HepG2 (cell line): ENCODE data around the gene TPSAB1. TPM values are rescaled to one million over a fixed set of nuclear protein-coding genes. Genes with fewer than 3 reads are reported as not detected.

Experiments used
- ATAC-seq: fragments of 200-7000 bp; cut with Tn5 transposase; 3 replicates; pipeline ENCODE4 v1.9.1; 2020; ENCODE audit warnings: mild to moderate bottlenecking, moderate library complexity
- BruUV-seq: library from RNA; stranded (reverse); fragments of 400-500 nt; replicated peaks from 2 replicates; lab custom pipeline; 2021; lab: Mats Ljungman, UMichigan
- CTCF ChIA-PET: fragments of 300-600 bp; formaldehyde crosslinking; extraction: SDS; loops from one replicate; lab custom pipeline; 2021; ENCODE audit warnings: low total read pairs, inconsistent platforms, low intra/inter-chr PET ratio; lab: Yijun Ruan, JAX
- POLR2A ChIA-PET: fragments of 350-600 bp; sonication (Branson Sonifier 250); formaldehyde crosslinking; loops from one replicate; lab custom pipeline; 2020; ENCODE audit warnings: antibody characterized with exemption, inconsistent platforms; lab: Yijun Ruan, JAX
- DNase-seq: peaks from one replicate; pipeline ENCODE4 v3.0.0-alpha.2; 2015; ENCODE audit warnings: low spot score
- FAIRE-seq: peaks from 3 replicates; lab custom pipeline; 2011; peaks lifted over from hg19 to GRCh38; lab: Jason Lieb, UNC
- H2AFZ ChIP-seq: one replicate; pipeline ENCODE4 v1.6.1; 2011; ENCODE audit warnings: low read length, inconsistent platforms
- H3K27ac ChIP-seq: fragments of 300-600 bp; 3 replicates; pipeline ENCODE4 v1.8.0; 2011; ENCODE audit warnings: mixed run types, mild to moderate bottlenecking, mixed read lengths, low read length, inconsistent platforms; ENCODE audit not compliant: insufficient read depth; ENCODE audit errors: extremely low read length
- H3K27me3 ChIP-seq, 2 experiments: fragments of 200-600 bp in 1 of 2; 2 replicates in 1 of 2; 3 replicates in 1 of 2; pipeline versions ENCODE4 v1.6.0 to v1.8.0; 2011; ENCODE audit warnings: low read length in 2 of 2, mild to moderate bottlenecking in 2 of 2, moderate library complexity in 2 of 2, inconsistent platforms in 1 of 2; ENCODE audit not compliant: insufficient read depth in 2 of 2, control insufficient read depth in 1 of 2
- H3K36me3 ChIP-seq, 2 experiments: fragments of 200-600 bp in 1 of 2; replicated peaks in 1 of 2; 2 replicates in 1 of 2; 3 replicates in 1 of 2; pipeline versions ENCODE4 v1.5.1 to v1.8.0; 2011; ENCODE audit warnings: low read length in 2 of 2, inconsistent platforms in 1 of 2; ENCODE audit not compliant: insufficient read depth in 2 of 2, control insufficient read depth in 1 of 2
- H3K4me1 ChIP-seq: 2 replicates; pipeline ENCODE4 v1.5.1; 2012; ENCODE audit warnings: low read length, inconsistent platforms; ENCODE audit not compliant: insufficient read depth
- H3K4me2 ChIP-seq: 2 replicates; pipeline ENCODE4 v1.6.0; 2011; ENCODE audit warnings: low read depth, low read length, inconsistent platforms
- H3K4me3 ChIP-seq, 3 experiments: fragments of 200-600 bp in 1 of 3; sonication (generic), shearing (Covaris generic) in 1 of 3; replicated peaks in 1 of 3; 2 replicates each; pipeline ENCODE4 v1.5.1; 2011 to 2016; ENCODE audit warnings: low read length in 3 of 3, inconsistent platforms in 2 of 3, low read depth in 2 of 3, mild to moderate bottlenecking in 2 of 3, control low read depth in 1 of 3, mixed read lengths in 1 of 3; ENCODE audit not compliant: insufficient read depth in 1 of 3
- H3K79me2 ChIP-seq: one replicate; pipeline ENCODE4 v1.6.1; 2011; ENCODE audit warnings: low read length, inconsistent platforms; ENCODE audit not compliant: insufficient read depth
- H3K9ac ChIP-seq: 2 replicates; pipeline ENCODE4 v1.6.0; 2011; ENCODE audit warnings: mild to moderate bottlenecking, low read depth, low read length, inconsistent platforms; ENCODE audit not compliant: insufficient read depth
- H3K9me3 ChIP-seq: 2 replicates; pipeline ENCODE4 v1.5.1; 2012; ENCODE audit warnings: mild to moderate bottlenecking, low read length
- H4K20me1 ChIP-seq: 2 replicates; pipeline ENCODE4 v1.6.0; 2011; ENCODE audit warnings: inconsistent platforms, mild to moderate bottlenecking, low read length, moderate library complexity; ENCODE audit not compliant: insufficient read depth
- AGO2 ChIP-seq: fragments of 200-400 bp; formaldehyde crosslinking; optimal IDR thresholded peaks from 2 replicates; pipeline ENCODE3; 2017; ENCODE audit warnings: mild to moderate bottlenecking, low read depth, low read length, moderate library complexity
- HDAC1 ChIP-seq: sonication (generic); formaldehyde crosslinking; IDR thresholded peaks from 2 replicates; pipeline ENCODE4 v1.5.1; 2020; ENCODE audit warnings: mild to moderate bottlenecking, missing genetic modification reagents
- HOXD1 ChIP-seq: sonication (generic); formaldehyde crosslinking; IDR thresholded peaks from 2 replicates; pipeline ENCODE4 v1.5.0; 2020; ENCODE audit warnings: missing genetic modification reagents
- NRL ChIP-seq: sonication (generic); formaldehyde crosslinking; IDR thresholded peaks from 2 replicates; pipeline ENCODE4 v1.5.0; 2020; ENCODE audit warnings: missing genetic modification reagents, mild to moderate bottlenecking, moderate library complexity, borderline replicate concordance
- SCMH1 ChIP-seq: sonication (generic); formaldehyde crosslinking; IDR thresholded peaks from 2 replicates; pipeline ENCODE4 v1.9.0; 2021; ENCODE audit warnings: missing genetic modification reagents, mild to moderate bottlenecking, borderline replicate concordance
- SIX4 ChIP-seq: sonication (generic); formaldehyde crosslinking; IDR thresholded peaks from 2 replicates; pipeline ENCODE4 v1.4.0; 2020; ENCODE audit warnings: missing genetic modification reagents
- SRSF9 ChIP-seq: fragments of 200-400 bp; formaldehyde crosslinking; IDR thresholded peaks from 2 replicates; pipeline ENCODE4 v1.6.1; 2018; ENCODE audit warnings: borderline replicate concordance, mild to moderate bottlenecking, low read depth, low read length; ENCODE audit not compliant: insufficient read depth, poor library complexity, severe bottlenecking
- TAF1 ChIP-seq: sonication (generic); formaldehyde crosslinking; IDR thresholded peaks from 2 replicates; pipeline ENCODE4 v1.4.0; 2020; ENCODE audit warnings: missing genetic modification reagents
- TP53 ChIP-seq: sonication (generic); formaldehyde crosslinking; conservative IDR thresholded peaks from 2 replicates; pipeline ENCODE4 v1.4.0; 2020; ENCODE audit warnings: missing genetic modification reagents
- ZBTB3 ChIP-seq: sonication (generic); formaldehyde crosslinking; IDR thresholded peaks from 2 replicates; pipeline ENCODE4 v1.4.0; 2020; ENCODE audit warnings: low read depth, mild to moderate bottlenecking, moderate library complexity, missing genetic modification reagents, borderline replicate concordance
- ZNF552 ChIP-seq: sonication (generic); formaldehyde crosslinking; IDR thresholded peaks from 2 replicates; pipeline ENCODE4 v1.9.0; 2022; ENCODE audit warnings: missing genetic modification reagents, mild to moderate bottlenecking, borderline replicate concordance
- ZSCAN12 ChIP-seq: sonication (generic); formaldehyde crosslinking; IDR thresholded peaks from 2 replicates; pipeline ENCODE4 v1.9.0; 2021; ENCODE audit warnings: mild to moderate bottlenecking, missing genetic modification reagents
- WGBS: methylation state at CpG from one replicate; pipeline ENCODE4 v1.1.6; 2017; ENCODE audit warnings: low lambda C conversion rate; 5-methylcytosine and 5-hydroxymethylcytosine counted together
- in situ Hi-C: cut with HindIII; loops from 2 replicates; pipeline ENCODE4 v1.10.0; 2017; ENCODE audit warnings: low pct_unique_long_range_greater_than_20kb; ENCODE audit not compliant: extremely low pct_ligation_motif_present
- intact Hi-C: fragments of 100-400 bp; cut with micrococcal nuclease; formaldehyde crosslinking; loops from one replicate; pipeline ENCODE4 v1.10.0; 2022; ENCODE audit not compliant: unreplicated experiment
- polyA plus RNA-seq, 8 experiments: library from polyadenylated mRNA; depleted of rRNA in 3 of 8; stranded (reverse) in 7 of 8; unstranded in 1 of 8; fragments of >200 nt; fragmentation: Illumina TruSeq in 4 of 8; extraction: Trizol in 4 of 8; gene quantifications; 2 replicates each; pipeline versions ENCODE4 v1.2.1 to v1.2.3, GENCODE V29; 2011 to 2016; ENCODE audit warnings: low read depth in 4 of 8, missing spikeins in 1 of 8, mixed read lengths in 1 of 8; ENCODE audit not compliant: insufficient read depth in 1 of 8
- total RNA-seq, 5 experiments: library from RNA; depleted of rRNA; stranded (reverse); fragments of >200 nt; fragmentation: Illumina TruSeq; extraction: Trizol; gene quantifications; 2 replicates each; pipeline ENCODE4 v1.2.3, GENCODE V29; 2016; ENCODE audit warnings: low read depth in 1 of 5
- TF ChIP-seq, protein P1 (sequence below): sonication (generic); formaldehyde crosslinking; IDR thresholded peaks from 2 replicates; pipeline ENCODE4 v1.4.0; 2020; ENCODE audit warnings: low read depth, mild to moderate bottlenecking, missing genetic modification reagents

TPSAB1 gene
- total and polyA plus RNA-seq, 2 of the 13 experiments (the other 11 are each of a cell fraction or from before 2014, with no cell fraction given): 0.12 TPM; not detected in 1

DNA sequence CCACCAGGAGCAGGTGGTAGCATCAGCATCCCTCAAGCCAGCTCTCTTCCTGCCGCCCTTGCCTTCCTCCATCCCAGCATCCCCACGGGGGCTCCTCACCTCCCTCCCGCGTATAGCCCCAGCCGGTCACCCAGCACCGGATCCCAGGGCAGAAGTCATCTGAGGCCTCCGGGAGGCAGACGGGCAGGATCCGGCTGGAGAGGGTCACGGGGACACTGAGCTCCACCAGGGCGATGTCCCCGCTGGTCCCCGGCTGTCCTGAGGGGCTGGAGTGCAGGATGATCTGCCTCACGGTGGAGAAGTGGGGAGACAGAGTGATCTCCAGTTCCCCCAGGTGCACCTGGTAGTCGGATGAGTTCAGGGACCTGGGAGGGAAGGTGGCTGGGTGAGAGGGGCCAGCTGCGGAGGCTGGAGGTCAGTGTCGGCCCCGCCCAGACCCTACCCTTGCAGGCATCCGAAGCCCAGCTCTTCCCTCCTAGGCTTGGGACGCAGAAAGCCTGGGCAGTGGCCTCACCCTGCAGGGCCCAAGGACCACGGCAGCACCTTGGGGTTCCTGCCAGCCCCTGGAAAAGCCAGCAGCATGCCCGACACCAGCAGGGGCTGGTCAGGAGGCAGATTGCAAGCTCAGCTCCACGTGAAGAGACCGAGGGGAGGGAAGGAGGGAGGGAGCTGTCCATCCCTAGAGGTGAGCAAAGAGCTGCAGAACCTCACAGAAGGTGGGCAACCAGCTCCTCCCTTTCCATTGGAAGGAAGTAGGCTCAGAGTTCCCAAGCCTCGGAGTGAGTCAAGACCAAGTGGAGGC is 17.8 kb upstream of the TPSAB1 start:
- Histone ChIP-seq H3K4me3 (no peak overlapping the region), H3K79me2 (no peaks in the 10 kb centered on the region), H4K20me1 (no peaks in the 10 kb centered on the region), H2AFZ (no peak overlapping the region), H3K27me3 (peaks cover 10 to 44% of the 10 kb centered on the region in 2 experiments; a peak in 4 of 5 replicates), H3K36me3 (no peaks in the 10 kb centered on the region; a peak in 1 of 5 replicates), H3K27ac (no peak overlapping the region), H3K4me2 (no peak overlapping the region), H3K9me3 (no peaks in the 10 kb centered on the region), H3K4me1 (peaks cover 10% of the 10 kb centered on the region), H3K9ac (no peak overlapping the region)
- ATAC-seq: no peak
- ChIA-PET CTCF (no interaction called here), POLR2A (no interaction called here)
- WGBS: 17% methylated on average over 5 of the region's 25 CpGs
- no TSS peak for BruUV-seq
- no peak for FAIRE-seq
- in situ Hi-C loops: loop anchor here (25.0 kb wide), 1 partner anchor 410 kb away; the partner anchor contains the start of gene GNG13
- DNase-seq: no peak
- no peak for TF ChIP-seq TAF1 (CRISPR knock-in tag)
- TF ChIP-seq AGO2: peak; percentile 45
- TF ChIP-seq SCMH1 (CRISPR knock-in tag): no peak
- intact Hi-C loops: no loop called here

DNA sequence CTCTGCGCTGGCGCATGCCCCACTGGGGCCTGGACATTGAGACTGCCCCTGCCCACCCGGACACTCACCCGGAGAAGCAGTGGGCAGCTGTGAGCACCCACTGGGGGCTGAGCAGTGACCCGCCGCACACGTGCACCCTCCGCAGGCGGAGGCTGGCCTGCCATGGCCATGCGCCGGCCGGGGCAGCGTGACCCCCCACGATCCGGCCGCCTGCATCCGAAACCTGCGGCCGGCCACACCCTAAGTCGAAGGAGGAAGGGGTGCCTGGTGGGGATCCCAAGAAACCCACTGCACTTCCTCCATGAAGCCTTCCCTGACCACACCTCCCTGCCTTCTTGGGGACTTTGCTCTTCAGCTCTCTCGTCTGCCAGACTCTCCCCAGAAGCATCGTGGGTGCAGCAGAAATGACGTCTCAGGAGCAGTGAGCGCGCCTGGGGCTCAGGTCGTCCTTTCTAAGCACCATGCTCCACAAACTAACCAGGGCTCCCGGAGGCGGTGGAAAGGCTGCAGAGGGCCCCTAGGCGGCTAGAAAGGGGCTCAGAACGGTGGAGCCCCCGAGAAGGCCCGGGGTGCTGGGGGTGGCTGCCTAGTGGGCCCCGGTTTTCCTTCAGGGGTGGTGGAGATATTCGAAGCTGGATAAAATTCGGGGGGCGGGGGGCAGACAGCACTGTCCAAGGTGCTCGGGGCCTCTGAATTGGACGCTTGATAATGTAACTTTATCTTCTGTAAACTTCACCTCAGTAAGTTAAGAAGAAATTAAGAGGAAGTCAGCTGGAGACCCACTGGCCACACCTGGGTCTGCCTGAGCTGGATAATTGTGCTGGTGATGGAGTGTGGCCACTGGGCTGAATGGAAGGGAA is 16.9 kb upstream of the TPSAB1 start:
- Histone ChIP-seq H4K20me1 (no peaks in the 10 kb centered on the region), H3K9ac (no peak overlapping the region), H3K9me3 (no peaks in the 10 kb centered on the region), H3K36me3 (no peaks in the 10 kb centered on the region; a peak in 1 of 5 replicates), H3K27me3 (peaks cover 10 to 44% of the 10 kb centered on the region in 2 experiments; a peak in 4 of 5 replicates), H3K4me3 (no peak overlapping the region), H3K4me1 (peaks cover 10% of the 10 kb centered on the region), H3K4me2 (no peak overlapping the region), H3K27ac (no peak overlapping the region), H3K79me2 (no peaks in the 10 kb centered on the region), H2AFZ (no peak overlapping the region)
- ATAC-seq (no peak), DNase-seq (no peak), FAIRE-seq (no peak)
- in situ Hi-C loops: loop anchor here (25.0 kb wide), 1 partner anchor 411 kb away; the partner anchor contains the start of gene GNG13
- intact Hi-C loops: no loop called here
- no TSS peak for BruUV-seq
- WGBS: 36% methylated on average over 22 of the region's 38 CpGs
- POLR2A ChIA-PET: no interaction called here
- CTCF ChIA-PET: no interaction called here
- no peak for TF ChIP-seq SRSF9
- no peak for TF ChIP-seq TP53
- TF ChIP-seq ZBTB3 (CRISPR knock-in tag): no peak
- TF ChIP-seq HDAC1 (CRISPR knock-in tag): no peak
- TF ChIP-seq SIX4 (CRISPR knock-in tag): no peak
- no peak for TF ChIP-seq ZNF552
- TF ChIP-seq, protein P1, sequence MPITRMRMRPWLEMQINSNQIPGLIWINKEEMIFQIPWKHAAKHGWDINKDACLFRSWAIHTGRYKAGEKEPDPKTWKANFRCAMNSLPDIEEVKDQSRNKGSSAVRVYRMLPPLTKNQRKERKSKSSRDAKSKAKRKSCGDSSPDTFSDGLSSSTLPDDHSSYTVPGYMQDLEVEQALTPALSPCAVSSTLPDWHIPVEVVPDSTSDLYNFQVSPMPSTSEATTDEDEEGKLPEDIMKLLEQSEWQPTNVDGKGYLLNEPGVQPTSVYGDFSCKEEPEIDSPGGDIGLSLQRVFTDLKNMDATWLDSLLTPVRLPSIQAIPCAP (CRISPR knock-in tag): no peak
- no peak for TF ChIP-seq ZSCAN12 (CRISPR knock-in tag)
- TF ChIP-seq NRL: no peak
- TF ChIP-seq HOXD1 (CRISPR knock-in tag): no peak
